GM23338 (cell line): ENCODE data around the gene MMS19. TPM values are rescaled to one million over a fixed set of nuclear protein-coding genes. Genes with fewer than 3 reads are reported as not detected.

ENCODE experiments used
- ATAC-seq: fragments of 200-7000 bp; cut with Tn5 transposase; 3 replicates; pipeline ENCODE4 v1.9.1; 2020
- DNase-seq: peaks from one replicate; pipeline ENCODE4 v3.0.0-alpha.2; 2015; ENCODE audit warnings: low spot score
- H2AFZ ChIP-seq: fragments of 200-600 bp; sonication (generic); 2 replicates; pipeline ENCODE4 v1.8.0; 2016; ENCODE audit warnings: antibody characterized with exemption, mild to moderate bottlenecking, moderate library complexity
- H3F3A ChIP-seq: fragments of 200-600 bp; sonication (generic); replicated peaks from 2 replicates; pipeline ENCODE4 v1.8.0; 2017; ENCODE audit warnings: antibody characterized with exemption, mixed run types, low read depth
- H3K27ac ChIP-seq: fragments of 200-600 bp; sonication (generic); 2 replicates; pipeline ENCODE4 v1.6.1; 2016; ENCODE audit warnings: low read depth
- H3K27me3 ChIP-seq: fragments of 200-600 bp; sonication (generic); 2 replicates; pipeline ENCODE4 v1.8.0; 2016; ENCODE audit warnings: mild to moderate bottlenecking, mixed run types, moderate library complexity; ENCODE audit not compliant: insufficient read depth
- H3K36me3 ChIP-seq: fragments of 200-600 bp; sonication (generic); 2 replicates; pipeline ENCODE4 v1.8.0; 2016; ENCODE audit warnings: mild to moderate bottlenecking; ENCODE audit not compliant: insufficient read depth
- H3K4me1 ChIP-seq: fragments of 200-600 bp; sonication (generic); 2 replicates; pipeline ENCODE4 v1.8.0; 2016; ENCODE audit warnings: mild to moderate bottlenecking, moderate library complexity; ENCODE audit not compliant: insufficient read depth
- H3K4me2 ChIP-seq: fragments of 200-600 bp; sonication (generic); 2 replicates; pipeline ENCODE4 v1.7.1; 2017; ENCODE audit warnings: mixed run types
- H3K4me3 ChIP-seq: fragments of 200-600 bp; sonication (generic); 2 replicates; pipeline ENCODE4 v1.6.1; 2016; ENCODE audit warnings: mixed run types
- H3K79me2 ChIP-seq: fragments of 200-600 bp; sonication (generic); replicated peaks from 2 replicates; pipeline ENCODE4 v1.8.0; 2017; ENCODE audit warnings: mild to moderate bottlenecking; ENCODE audit not compliant: insufficient read depth
- H3K9me2 ChIP-seq: fragments of 200-600 bp; sonication (generic); 2 replicates; pipeline ENCODE4 v1.8.0; 2017; ENCODE audit not compliant: insufficient read depth
- H4K20me1 ChIP-seq: fragments of 200-600 bp; sonication (generic); replicated peaks from 2 replicates; pipeline ENCODE4 v1.8.0; 2017; ENCODE audit warnings: mild to moderate bottlenecking; ENCODE audit not compliant: insufficient read depth
- H3K27ac Mint-ChIP-seq: 2 replicates; pipeline ENCODE4 v1.8.0; 2020; ENCODE audit warnings: inconsistent platforms, mild to moderate bottlenecking, moderate library complexity, mixed read lengths
- H3K27me3 Mint-ChIP-seq: 3 replicates; pipeline ENCODE4 v1.8.0; 2022; ENCODE audit warnings: low read depth, mild to moderate bottlenecking, moderate library complexity, mixed read lengths, inconsistent platforms; ENCODE audit not compliant: insufficient read depth, poor library complexity
- H3K36me3 Mint-ChIP-seq: 3 replicates; pipeline ENCODE4 v1.8.0; 2021; ENCODE audit warnings: low read depth, mild to moderate bottlenecking, inconsistent platforms, moderate library complexity, mixed read lengths
- H3K4me1 Mint-ChIP-seq: 3 replicates; pipeline ENCODE4 v1.8.0; 2020; ENCODE audit warnings: mild to moderate bottlenecking, inconsistent platforms, mixed read lengths
- H3K4me3 Mint-ChIP-seq: 3 replicates; pipeline ENCODE4 v1.8.0; 2021; ENCODE audit warnings: moderate library complexity, mild to moderate bottlenecking, inconsistent platforms, mixed read lengths
- H3K9me3 Mint-ChIP-seq: 3 replicates; pipeline ENCODE4 v1.8.0; 2020; ENCODE audit warnings: moderate library complexity, mild to moderate bottlenecking, inconsistent platforms, mixed read lengths
- CREB1 ChIP-seq: fragments of 250-450 bp; sonication (Bioruptor Pico); IDR thresholded peaks from 2 replicates; pipeline ENCODE4 v1.5.0; 2020; ENCODE audit warnings: low read depth, mild to moderate bottlenecking, moderate library complexity
- EZH2 ChIP-seq: fragments of 200-600 bp; sonication (generic); IDR thresholded peaks from one replicate; pipeline ENCODE4 v1.8.0; 2017; ENCODE audit warnings: antibody characterized with exemption, mild to moderate bottlenecking, low read depth; ENCODE audit not compliant: unreplicated experiment
- EZH2phosphoT487 ChIP-seq: fragments of 200-600 bp; sonication (generic); IDR thresholded peaks from one replicate; pipeline ENCODE4 v1.8.1; 2018; ENCODE audit warnings: antibody characterized with exemption; ENCODE audit not compliant: unreplicated experiment
- JUNB ChIP-seq: IDR thresholded peaks from one replicate; pipeline ENCODE4 v1.6.1; 2016; ENCODE audit warnings: antibody characterized with exemption; ENCODE audit not compliant: unreplicated experiment
- NANOG ChIP-seq: IDR thresholded peaks from 2 replicates; pipeline ENCODE4 v1.6.1; 2016; ENCODE audit warnings: antibody characterized with exemption, borderline replicate concordance
- POLR2AphosphoS5 ChIP-seq: IDR thresholded peaks from 2 replicates; pipeline ENCODE4 v1.6.1; 2016; ENCODE audit warnings: antibody characterized with exemption, low read depth
- STAT1 ChIP-seq: IDR thresholded peaks from one replicate; pipeline ENCODE4 v1.6.1; 2016; ENCODE audit warnings: antibody characterized with exemption; ENCODE audit not compliant: unreplicated experiment
- ZNF114 ChIP-seq: fragments of 250-450 bp; sonication (Bioruptor Pico); IDR thresholded peaks from 2 replicates; pipeline ENCODE4 v1.5.0; 2020; ENCODE audit warnings: mild to moderate bottlenecking, moderate library complexity
- ZNF331 ChIP-seq: fragments of 250-450 bp; sonication (Bioruptor Pico); IDR thresholded peaks from 2 replicates; pipeline ENCODE4 v1.5.0; 2020; ENCODE audit warnings: low read depth, mild to moderate bottlenecking, moderate library complexity
- polyA plus RNA-seq: library from polyadenylated mRNA; unstranded; fragments of >200 nt; fragmentation: Nextera tagmentation; extraction: Ambion mirVana; gene quantifications from 2 replicates; pipeline ENCODE4 v1.2.1, GENCODE V29; 2016
- total RNA-seq: library from RNA; depleted of rRNA; stranded (reverse); fragments of >200 nt; shearing (Covaris generic); gene quantifications from 2 replicates; pipeline ENCODE4 v1.2.3, GENCODE V29; 2014
- TF ChIP-seq, protein P1 (sequence below), 2 experiments: fragments of 200-600 bp in 1 of 2; sonication (generic) in 1 of 2; conservative IDR thresholded peaks; 2 replicates each; pipeline versions ENCODE4 v1.5.1 to v1.6.1; 2016 to 2017; ENCODE audit warnings: antibody characterized with exemption in 2 of 2, low read depth in 2 of 2, mild to moderate bottlenecking in 2 of 2, moderate library complexity in 1 of 2
- TF ChIP-seq, protein P2 (sequence below): IDR thresholded peaks from 2 replicates; pipeline ENCODE4 v1.6.1; 2016; ENCODE audit warnings: antibody characterized with exemption
- TF ChIP-seq, protein P3 (sequence below): IDR thresholded peaks from one replicate; pipeline ENCODE4 v1.6.1; 2018; ENCODE audit warnings: antibody characterized with exemption; ENCODE audit not compliant: unreplicated experiment
- TF ChIP-seq, protein P4 (sequence below): fragments of 250-450 bp; sonication (Bioruptor Pico); IDR thresholded peaks from 2 replicates; pipeline ENCODE4 v1.5.0; 2020; ENCODE audit warnings: mild to moderate bottlenecking, moderate library complexity

Gene MMS19
- total and polyA plus RNA-seq, 2 experiments from 2014 or later, result 81.5 to 252 TPM

DNA sequence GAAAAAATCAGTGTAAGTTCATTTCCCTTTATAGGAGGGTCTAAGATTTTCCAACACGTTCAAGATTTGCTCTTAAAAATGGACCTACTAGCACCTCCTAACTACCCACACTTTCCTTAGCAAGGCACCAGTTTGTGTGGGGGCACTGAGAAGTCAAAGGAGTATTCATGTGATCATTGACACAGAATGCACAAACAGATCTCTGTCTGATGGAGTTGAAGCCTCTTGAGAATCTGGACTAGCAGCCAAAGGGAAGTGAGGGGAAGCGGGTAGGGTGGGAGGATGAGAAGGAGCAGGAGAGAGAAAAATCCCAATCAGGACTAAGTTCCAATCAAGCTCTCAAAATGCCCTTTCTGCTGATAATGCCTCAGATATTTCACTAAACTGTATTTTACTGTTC is 4.1 kb downstream of the MMS19 start:
- no peaks in the 10 kb centered on the region for H3K36me3 ChIP-seq
- peaks cover 12% of the 10 kb centered on the region; the same call in 1 of the 2 replicates for H3F3A ChIP-seq
- H3K4me1 ChIP-seq, result peaks cover 59% of the 10 kb centered on the region
- peaks cover 68% of the 10 kb centered on the region for H4K20me1 ChIP-seq
- H3K27ac ChIP-seq, result no peak overlapping the region
- no peak overlapping the region for H3K4me3 Mint-ChIP-seq
- TF ChIP-seq POLR2AphosphoS5 (no peak), NANOG (no peak), EZH2phosphoT487 (no peak), ZNF331 (CRISPR knock-in tag) (no peak), EZH2 (no peak), ZNF114 (CRISPR knock-in tag) (no peak), STAT1 (no peak), JUNB (no peak), CREB1 (CRISPR knock-in tag) (no peak)
- TF ChIP-seq, protein P1, sequence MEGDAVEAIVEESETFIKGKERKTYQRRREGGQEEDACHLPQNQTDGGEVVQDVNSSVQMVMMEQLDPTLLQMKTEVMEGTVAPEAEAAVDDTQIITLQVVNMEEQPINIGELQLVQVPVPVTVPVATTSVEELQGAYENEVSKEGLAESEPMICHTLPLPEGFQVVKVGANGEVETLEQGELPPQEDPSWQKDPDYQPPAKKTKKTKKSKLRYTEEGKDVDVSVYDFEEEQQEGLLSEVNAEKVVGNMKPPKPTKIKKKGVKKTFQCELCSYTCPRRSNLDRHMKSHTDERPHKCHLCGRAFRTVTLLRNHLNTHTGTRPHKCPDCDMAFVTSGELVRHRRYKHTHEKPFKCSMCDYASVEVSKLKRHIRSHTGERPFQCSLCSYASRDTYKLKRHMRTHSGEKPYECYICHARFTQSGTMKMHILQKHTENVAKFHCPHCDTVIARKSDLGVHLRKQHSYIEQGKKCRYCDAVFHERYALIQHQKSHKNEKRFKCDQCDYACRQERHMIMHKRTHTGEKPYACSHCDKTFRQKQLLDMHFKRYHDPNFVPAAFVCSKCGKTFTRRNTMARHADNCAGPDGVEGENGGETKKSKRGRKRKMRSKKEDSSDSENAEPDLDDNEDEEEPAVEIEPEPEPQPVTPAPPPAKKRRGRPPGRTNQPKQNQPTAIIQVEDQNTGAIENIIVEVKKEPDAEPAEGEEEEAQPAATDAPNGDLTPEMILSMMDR (conservative IDR thresholded peaks at IDR 0.05; ENCODE audit: low read depth in 2 of 2), result no peak
- TF ChIP-seq, protein P2, sequence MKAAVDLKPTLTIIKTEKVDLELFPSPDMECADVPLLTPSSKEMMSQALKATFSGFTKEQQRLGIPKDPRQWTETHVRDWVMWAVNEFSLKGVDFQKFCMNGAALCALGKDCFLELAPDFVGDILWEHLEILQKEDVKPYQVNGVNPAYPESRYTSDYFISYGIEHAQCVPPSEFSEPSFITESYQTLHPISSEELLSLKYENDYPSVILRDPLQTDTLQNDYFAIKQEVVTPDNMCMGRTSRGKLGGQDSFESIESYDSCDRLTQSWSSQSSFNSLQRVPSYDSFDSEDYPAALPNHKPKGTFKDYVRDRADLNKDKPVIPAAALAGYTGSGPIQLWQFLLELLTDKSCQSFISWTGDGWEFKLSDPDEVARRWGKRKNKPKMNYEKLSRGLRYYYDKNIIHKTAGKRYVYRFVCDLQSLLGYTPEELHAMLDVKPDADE, result no peak
- TF ChIP-seq, protein P3, sequence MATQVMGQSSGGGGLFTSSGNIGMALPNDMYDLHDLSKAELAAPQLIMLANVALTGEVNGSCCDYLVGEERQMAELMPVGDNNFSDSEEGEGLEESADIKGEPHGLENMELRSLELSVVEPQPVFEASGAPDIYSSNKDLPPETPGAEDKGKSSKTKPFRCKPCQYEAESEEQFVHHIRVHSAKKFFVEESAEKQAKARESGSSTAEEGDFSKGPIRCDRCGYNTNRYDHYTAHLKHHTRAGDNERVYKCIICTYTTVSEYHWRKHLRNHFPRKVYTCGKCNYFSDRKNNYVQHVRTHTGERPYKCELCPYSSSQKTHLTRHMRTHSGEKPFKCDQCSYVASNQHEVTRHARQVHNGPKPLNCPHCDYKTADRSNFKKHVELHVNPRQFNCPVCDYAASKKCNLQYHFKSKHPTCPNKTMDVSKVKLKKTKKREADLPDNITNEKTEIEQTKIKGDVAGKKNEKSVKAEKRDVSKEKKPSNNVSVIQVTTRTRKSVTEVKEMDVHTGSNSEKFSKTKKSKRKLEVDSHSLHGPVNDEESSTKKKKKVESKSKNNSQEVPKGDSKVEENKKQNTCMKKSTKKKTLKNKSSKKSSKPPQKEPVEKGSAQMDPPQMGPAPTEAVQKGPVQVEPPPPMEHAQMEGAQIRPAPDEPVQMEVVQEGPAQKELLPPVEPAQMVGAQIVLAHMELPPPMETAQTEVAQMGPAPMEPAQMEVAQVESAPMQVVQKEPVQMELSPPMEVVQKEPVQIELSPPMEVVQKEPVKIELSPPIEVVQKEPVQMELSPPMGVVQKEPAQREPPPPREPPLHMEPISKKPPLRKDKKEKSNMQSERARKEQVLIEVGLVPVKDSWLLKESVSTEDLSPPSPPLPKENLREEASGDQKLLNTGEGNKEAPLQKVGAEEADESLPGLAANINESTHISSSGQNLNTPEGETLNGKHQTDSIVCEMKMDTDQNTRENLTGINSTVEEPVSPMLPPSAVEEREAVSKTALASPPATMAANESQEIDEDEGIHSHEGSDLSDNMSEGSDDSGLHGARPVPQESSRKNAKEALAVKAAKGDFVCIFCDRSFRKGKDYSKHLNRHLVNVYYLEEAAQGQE, result no peak
- TF ChIP-seq, protein P4, sequence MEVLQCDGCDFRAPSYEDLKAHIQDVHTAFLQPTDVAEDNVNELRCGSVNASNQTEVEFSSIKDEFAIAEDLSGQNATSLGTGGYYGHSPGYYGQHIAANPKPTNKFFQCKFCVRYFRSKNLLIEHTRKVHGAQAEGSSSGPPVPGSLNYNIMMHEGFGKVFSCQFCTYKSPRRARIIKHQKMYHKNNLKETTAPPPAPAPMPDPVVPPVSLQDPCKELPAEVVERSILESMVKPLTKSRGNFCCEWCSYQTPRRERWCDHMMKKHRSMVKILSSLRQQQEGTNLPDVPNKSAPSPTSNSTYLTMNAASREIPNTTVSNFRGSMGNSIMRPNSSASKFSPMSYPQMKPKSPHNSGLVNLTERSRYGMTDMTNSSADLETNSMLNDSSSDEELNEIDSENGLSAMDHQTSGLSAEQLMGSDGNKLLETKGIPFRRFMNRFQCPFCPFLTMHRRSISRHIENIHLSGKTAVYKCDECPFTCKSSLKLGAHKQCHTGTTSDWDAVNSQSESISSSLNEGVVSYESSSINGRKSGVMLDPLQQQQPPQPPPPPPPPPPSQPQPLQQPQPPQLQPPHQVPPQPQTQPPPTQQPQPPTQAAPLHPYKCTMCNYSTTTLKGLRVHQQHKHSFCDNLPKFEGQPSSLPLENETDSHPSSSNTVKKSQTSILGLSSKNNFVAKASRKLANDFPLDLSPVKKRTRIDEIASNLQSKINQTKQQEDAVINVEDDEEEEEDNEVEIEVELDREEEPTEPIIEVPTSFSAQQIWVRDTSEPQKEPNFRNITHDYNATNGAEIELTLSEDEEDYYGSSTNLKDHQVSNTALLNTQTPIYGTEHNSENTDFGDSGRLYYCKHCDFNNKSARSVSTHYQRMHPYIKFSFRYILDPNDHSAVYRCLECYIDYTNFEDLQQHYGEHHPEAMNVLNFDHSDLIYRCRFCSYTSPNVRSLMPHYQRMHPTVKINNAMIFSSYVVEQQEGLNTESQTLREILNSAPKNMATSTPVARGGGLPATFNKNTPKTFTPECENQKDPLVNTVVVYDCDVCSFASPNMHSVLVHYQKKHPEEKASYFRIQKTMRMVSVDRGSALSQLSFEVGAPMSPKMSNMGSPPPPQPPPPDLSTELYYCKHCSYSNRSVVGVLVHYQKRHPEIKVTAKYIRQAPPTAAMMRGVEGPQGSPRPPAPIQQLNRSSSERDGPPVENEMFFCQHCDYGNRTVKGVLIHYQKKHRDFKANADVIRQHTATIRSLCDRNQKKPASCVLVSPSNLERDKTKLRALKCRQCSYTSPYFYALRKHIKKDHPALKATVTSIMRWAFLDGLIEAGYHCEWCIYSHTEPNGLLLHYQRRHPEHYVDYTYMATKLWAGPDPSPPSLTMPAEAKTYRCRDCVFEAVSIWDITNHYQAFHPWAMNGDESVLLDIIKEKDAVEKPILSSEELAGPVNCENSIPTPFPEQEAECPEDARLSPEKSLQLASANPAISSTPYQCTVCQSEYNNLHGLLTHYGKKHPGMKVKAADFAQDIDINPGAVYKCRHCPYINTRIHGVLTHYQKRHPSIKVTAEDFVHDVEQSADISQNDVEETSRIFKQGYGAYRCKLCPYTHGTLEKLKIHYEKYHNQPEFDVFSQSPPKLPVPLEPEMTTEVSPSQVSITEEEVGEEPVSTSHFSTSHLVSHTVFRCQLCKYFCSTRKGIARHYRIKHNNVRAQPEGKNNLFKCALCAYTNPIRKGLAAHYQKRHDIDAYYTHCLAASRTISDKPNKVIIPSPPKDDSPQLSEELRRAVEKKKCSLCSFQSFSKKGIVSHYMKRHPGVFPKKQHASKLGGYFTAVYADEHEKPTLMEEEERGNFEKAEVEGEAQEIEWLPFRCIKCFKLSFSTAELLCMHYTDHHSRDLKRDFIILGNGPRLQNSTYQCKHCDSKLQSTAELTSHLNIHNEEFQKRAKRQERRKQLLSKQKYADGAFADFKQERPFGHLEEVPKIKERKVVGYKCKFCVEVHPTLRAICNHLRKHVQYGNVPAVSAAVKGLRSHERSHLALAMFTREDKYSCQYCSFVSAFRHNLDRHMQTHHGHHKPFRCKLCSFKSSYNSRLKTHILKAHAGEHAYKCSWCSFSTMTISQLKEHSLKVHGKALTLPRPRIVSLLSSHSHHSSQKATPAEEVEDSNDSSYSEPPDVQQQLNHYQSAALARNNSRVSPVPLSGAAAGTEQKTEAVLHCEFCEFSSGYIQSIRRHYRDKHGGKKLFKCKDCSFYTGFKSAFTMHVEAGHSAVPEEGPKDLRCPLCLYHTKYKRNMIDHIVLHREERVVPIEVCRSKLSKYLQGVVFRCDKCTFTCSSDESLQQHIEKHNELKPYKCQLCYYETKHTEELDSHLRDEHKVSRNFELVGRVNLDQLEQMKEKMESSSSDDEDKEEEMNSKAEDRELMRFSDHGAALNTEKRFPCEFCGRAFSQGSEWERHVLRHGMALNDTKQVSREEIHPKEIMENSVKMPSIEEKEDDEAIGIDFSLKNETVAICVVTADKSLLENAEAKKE (CRISPR knock-in tag), result no peak
- H3K4me2 ChIP-seq, result peak overlapping the region; percentile 61; the same call in 1 of the 2 replicates
- no peaks in the 10 kb centered on the region for H3K27me3 ChIP-seq
- H3K9me2 ChIP-seq, result no peaks in the 10 kb centered on the region
- DNase-seq (no peak), ATAC-seq (no peak)
- peaks cover 84% of the 10 kb centered on the region for H3K79me2 ChIP-seq
- no peaks in the 10 kb centered on the region for H3K9me3 Mint-ChIP-seq
- peaks cover 49% of the 10 kb centered on the region for H3K4me1 Mint-ChIP-seq
- H3K27ac Mint-ChIP-seq, result no peak overlapping the region
- 0 out of 2 replicates have a peak overlapping the region, but pooled peaks have one; percentile 20 for H3K4me3 ChIP-seq
- no peak overlapping the region for H2AFZ ChIP-seq
- no peaks in the 10 kb centered on the region; the same call in 1 of the 3 replicates for H3K36me3 Mint-ChIP-seq
- H3K27me3 Mint-ChIP-seq, result peaks cover 3% of the 10 kb centered on the region
